Neural cell (in vitro differentiated cells): ENCODE measurements around the gene CEP170B.

Experiments
- EZH2 ChIP-seq: fragments of 200-600, 300-800 bp; shearing (Covaris generic), sonication (generic); IDR thresholded peaks from 2 replicates; pipeline ENCODE4 v1.6.1; 2014; ENCODE audit warnings: antibody characterized with exemption, low read length, borderline replicate concordance, mild to moderate bottlenecking; ENCODE audit not compliant: insufficient read depth, poor library complexity, severe bottlenecking
- TAF1 ChIP-seq: IDR thresholded peaks from 2 replicates; pipeline ENCODE4 v1.6.1; 2012; ENCODE audit warnings: low read depth
- TF ChIP-seq, protein P1 (sequence below): fragments of 450-650 bp; IDR thresholded peaks from 2 replicates; pipeline ENCODE4 v1.5.1; 2014; ENCODE audit warnings: antibody characterized with exemption, mild to moderate bottlenecking, moderate library complexity; ENCODE audit not compliant: poor library complexity, severe bottlenecking

DNA sequence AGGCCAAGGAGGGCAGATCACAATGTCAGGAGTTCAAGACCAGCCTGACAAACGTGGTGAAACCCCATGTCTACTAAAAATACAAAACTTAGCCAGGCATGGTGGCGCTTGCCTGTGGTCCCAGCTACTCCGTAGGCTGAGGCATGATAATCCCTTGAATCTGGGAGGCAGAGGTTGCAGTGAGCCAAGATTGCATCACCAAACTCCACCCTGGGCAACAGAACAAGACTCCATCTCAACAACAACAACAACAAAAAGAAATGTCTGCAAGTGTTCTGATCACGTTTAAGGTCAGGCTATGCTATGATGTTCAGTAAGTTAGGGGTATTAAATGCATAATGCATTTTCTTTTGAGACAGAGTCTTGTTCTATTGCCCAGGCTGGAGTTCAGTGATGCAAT lies 52.9 kb downstream of the CEP170B start:
- TF ChIP-seq, protein P1, sequence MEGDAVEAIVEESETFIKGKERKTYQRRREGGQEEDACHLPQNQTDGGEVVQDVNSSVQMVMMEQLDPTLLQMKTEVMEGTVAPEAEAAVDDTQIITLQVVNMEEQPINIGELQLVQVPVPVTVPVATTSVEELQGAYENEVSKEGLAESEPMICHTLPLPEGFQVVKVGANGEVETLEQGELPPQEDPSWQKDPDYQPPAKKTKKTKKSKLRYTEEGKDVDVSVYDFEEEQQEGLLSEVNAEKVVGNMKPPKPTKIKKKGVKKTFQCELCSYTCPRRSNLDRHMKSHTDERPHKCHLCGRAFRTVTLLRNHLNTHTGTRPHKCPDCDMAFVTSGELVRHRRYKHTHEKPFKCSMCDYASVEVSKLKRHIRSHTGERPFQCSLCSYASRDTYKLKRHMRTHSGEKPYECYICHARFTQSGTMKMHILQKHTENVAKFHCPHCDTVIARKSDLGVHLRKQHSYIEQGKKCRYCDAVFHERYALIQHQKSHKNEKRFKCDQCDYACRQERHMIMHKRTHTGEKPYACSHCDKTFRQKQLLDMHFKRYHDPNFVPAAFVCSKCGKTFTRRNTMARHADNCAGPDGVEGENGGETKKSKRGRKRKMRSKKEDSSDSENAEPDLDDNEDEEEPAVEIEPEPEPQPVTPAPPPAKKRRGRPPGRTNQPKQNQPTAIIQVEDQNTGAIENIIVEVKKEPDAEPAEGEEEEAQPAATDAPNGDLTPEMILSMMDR = no peak
- no peak for TF ChIP-seq EZH2
- TF ChIP-seq TAF1 = no peak
